Psoas muscle (tissue), 8 donors: ENCODE results near the gene PRSS33. TPM values are rescaled to one million over a fixed set of nuclear protein-coding genes. Genes with fewer than 3 reads are reported as not detected.

Experiments
- ATAC-seq, 4 donors: fragments of 200-7000 bp; cut with Tn5 transposase; one replicate each; pipeline ENCODE4 v1.9.1; 2020; ENCODE audit warnings: moderate library complexity in 3 of 4, mild to moderate bottlenecking in 2 of 4
- DNase-seq, 2 donors: peaks; one replicate each; pipeline ENCODE4 v3.0.0-alpha.2; 2020
- H3K27ac ChIP-seq: fragments of 200-600 bp; one replicate; pipeline ENCODE4 v1.8.0; 2022
- H3K27me3 ChIP-seq, 3 donors: fragments of 200-600 bp in 1 of 3; one replicate each; pipeline versions ENCODE4 v1.6.1 to v1.8.0; 2013 to 2022; ENCODE audit warnings: low read length in 2 of 3, mild to moderate bottlenecking in 2 of 3, moderate library complexity in 1 of 3; ENCODE audit not compliant: insufficient read depth in 3 of 3
- H3K36me3 ChIP-seq, 2 donors: fragments of 200-600 bp in 1 of 2; one replicate each; pipeline versions ENCODE4 v1.6.1 to v1.8.0; 2013 to 2022; ENCODE audit warnings: low read depth in 1 of 2, mild to moderate bottlenecking in 1 of 2, moderate library complexity in 1 of 2; ENCODE audit not compliant: insufficient read depth in 1 of 2
- H3K4me1 ChIP-seq: fragments of 200-600 bp; one replicate; pipeline ENCODE4 v1.8.0; 2022
- H3K4me3 ChIP-seq: fragments of 200-600 bp; one replicate; pipeline ENCODE4 v1.8.0; 2022; ENCODE audit warnings: mild to moderate bottlenecking
- H3K9me3 ChIP-seq: fragments of 200-600 bp; one replicate; pipeline ENCODE4 v1.8.0; 2022
- WGBS, 3 donors: extraction: QIAGEN DNeasy Blood & Tissue Kit; methylation state at CpG; one replicate each; pipeline versions ENCODE4 v1.1.6 to v1.1.7; 2013; 5-methylcytosine and 5-hydroxymethylcytosine counted together
- intact Hi-C, 2 donors: fragments of 100-400 bp; cut with DNase I; formaldehyde crosslinking; loops; one replicate each; pipeline versions ENCODE4 v1.11.0 to v1.14.2; 2022
- polyA plus RNA-seq, 3 donors: library from polyadenylated mRNA; stranded (reverse); fragments of 200-250 nt; gene quantifications; one replicate each; pipeline ENCODE4 v1.2.3, GENCODE V29; 2013
- total RNA-seq, 4 donors: library from RNA; stranded (reverse); fragmentation: NEBNext Ultra II Directional in 2 of 4; extraction: Animal tissue kit (Norgen Biotek cat#: 25700) in 2 of 4; gene quantifications; one replicate each; pipeline versions ENCODE4 v1.2.1 to v1.2.4, GENCODE V29; 2021 to 2023
- TF ChIP-seq, protein P1 (sequence below): fragments of 200-600 bp; IDR thresholded peaks from one replicate; pipeline ENCODE4 v1.8.0; 2022; ENCODE audit warnings: antibody characterized with exemption
- donor health status: healthy with polysubstance abuse.
- donor health status: DM: no; HTN: no; CAD: no; lungs with moderate emphysema.
- donor health status: Bipolar disorder and iron deficiency.
- donor health status: healthy.
- donor health status: DM: yes; HTN: yes; CAD: no.
- donor health status: DM: no; HTN: no; CAD: no.
- donor health status: DM: no; HTN: no; CAD: no.
- donor health status: DM: yes; HTN: yes; CAD: no.

The PRSS33 gene
- total and polyA plus RNA-seq, 7 donors: not detected

GRCh38 chr16:2819939-2820835 is 32.8 kb upstream of the PRSS33 start:
- no peaks in the 10 kb centered on the region for H3K36me3 ChIP-seq
- no peaks in the 10 kb centered on the region for H3K4me1 ChIP-seq
- DNase-seq (no peak), ATAC-seq (no peak)
- H3K27me3 ChIP-seq: peaks cover 0 to 9% (median 2%) of the 10 kb centered on the region in 3 donors
- no peak overlapping the region for H3K27ac ChIP-seq
- WGBS, 3 donors: 63 to 66% (median 65%) methylated on average over 16 to 17 of the region's 17 CpGs
- intact Hi-C loops: no loop called here
- no peak overlapping the region for H3K4me3 ChIP-seq
- H3K9me3 ChIP-seq: no peaks in the 10 kb centered on the region
- TF ChIP-seq, protein P1, sequence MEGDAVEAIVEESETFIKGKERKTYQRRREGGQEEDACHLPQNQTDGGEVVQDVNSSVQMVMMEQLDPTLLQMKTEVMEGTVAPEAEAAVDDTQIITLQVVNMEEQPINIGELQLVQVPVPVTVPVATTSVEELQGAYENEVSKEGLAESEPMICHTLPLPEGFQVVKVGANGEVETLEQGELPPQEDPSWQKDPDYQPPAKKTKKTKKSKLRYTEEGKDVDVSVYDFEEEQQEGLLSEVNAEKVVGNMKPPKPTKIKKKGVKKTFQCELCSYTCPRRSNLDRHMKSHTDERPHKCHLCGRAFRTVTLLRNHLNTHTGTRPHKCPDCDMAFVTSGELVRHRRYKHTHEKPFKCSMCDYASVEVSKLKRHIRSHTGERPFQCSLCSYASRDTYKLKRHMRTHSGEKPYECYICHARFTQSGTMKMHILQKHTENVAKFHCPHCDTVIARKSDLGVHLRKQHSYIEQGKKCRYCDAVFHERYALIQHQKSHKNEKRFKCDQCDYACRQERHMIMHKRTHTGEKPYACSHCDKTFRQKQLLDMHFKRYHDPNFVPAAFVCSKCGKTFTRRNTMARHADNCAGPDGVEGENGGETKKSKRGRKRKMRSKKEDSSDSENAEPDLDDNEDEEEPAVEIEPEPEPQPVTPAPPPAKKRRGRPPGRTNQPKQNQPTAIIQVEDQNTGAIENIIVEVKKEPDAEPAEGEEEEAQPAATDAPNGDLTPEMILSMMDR: no peak

DNA sequence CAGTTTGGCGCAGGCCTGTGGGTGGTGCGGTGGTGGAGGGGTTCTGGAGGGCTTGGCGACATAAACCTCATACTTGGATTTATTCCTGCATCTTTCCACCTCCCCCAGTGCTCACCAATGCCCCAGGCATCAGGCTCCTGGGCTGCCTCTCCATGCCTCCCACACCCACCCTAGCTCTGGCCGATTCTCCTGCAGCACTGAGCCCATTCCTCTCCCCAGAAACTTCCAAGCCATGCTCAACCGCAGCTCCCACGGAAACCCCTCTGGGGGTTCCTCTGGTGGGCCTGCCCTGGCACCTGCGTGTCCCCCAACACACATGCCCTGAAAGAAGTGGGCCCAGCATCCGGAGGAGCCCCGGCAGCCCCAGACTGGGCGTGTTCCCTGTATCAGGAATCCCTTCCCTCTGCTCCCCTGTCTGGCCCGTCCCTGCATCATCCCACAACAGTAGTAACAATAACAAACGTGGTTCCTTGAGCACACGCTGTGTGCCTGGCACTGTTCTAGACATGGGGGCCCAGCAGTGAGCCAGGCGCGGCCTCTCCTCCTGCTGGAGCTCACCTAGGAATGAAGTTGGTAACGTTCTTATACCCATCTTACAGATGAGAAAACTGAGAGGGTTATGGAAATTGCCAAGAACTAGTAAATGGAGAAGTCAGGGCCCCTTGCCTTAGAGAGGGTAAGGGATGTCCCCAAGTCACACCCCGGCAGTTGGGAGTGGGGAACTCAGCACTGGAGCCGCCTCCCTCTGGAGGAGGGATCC is 32.0 kb upstream of the PRSS33 start:
- no peaks in the 10 kb centered on the region for H3K36me3 ChIP-seq
- DNase-seq (no peak), ATAC-seq (no peak)
- TF ChIP-seq, protein P1: no peak
- 81 to 87% (median 81%) methylated on average over 18 of the region's 18 CpGs for WGBS, 3 donors
- H3K4me3 ChIP-seq: no peak overlapping the region
- H3K9me3 ChIP-seq: no peaks in the 10 kb centered on the region
- no peaks in the 10 kb centered on the region for H3K4me1 ChIP-seq
- intact Hi-C loops: no loop called here
- H3K27ac ChIP-seq: no peak overlapping the region
- H3K27me3 ChIP-seq: peaks cover 0 to 12% (median 2%) of the 10 kb centered on the region in 3 donors

DNA sequence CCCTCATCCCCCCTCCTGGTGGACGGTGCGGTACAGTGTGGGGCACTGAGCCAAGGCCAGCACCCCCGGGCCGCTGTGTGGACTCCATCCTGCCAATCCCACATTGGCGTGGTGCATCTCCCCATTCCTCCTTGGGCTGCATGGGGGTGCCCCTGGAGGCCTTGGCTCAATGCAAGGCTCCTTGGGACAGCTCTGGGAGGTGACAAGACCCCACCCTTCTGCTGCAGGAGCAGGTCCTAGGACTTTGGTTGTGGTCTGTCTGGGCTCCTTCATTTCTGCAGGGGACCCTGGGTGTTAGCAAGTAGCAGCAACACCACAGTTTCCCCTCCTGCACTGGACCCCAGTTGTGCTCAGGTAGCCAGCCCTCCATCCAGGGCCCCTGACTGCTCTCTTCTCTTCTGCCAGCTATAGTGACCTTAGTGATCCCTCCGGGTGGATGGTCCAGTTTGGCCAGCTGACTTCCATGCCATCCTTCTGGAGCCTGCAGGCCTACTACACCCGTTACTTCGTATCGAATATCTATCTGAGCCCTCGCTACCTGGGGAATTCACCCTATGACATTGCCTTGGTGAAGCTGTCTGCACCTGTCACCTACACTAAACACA is 31.0 kb upstream of the PRSS33 start:
- WGBS, 3 donors: 69 to 78% (median 75%) methylated on average over 10 of the region's 10 CpGs
- Histone ChIP-seq H3K27me3 (peaks cover 0 to 12% (median 2%) of the 10 kb centered on the region in 3 donors), H3K27ac (no peak overlapping the region), H3K4me3 (no peak overlapping the region), H3K9me3 (no peaks in the 10 kb centered on the region), H3K4me1 (no peaks in the 10 kb centered on the region), H3K36me3 (no peaks in the 10 kb centered on the region)
- intact Hi-C loops: no loop called here
- ATAC-seq (no peak), DNase-seq (no peak)
- TF ChIP-seq, protein P1: no peak

- Histone ChIP-seq H3K27me3 (peaks cover 0 to 12% (median 2%) of the 10 kb centered on the region in 3 donors), H3K4me1 (no peaks in the 10 kb centered on the region), H3K27ac (no peak overlapping the region), H3K9me3 (no peaks in the 10 kb centered on the region), H3K36me3 (no peaks in the 10 kb centered on the region), H3K4me3 (no peak overlapping the region)
- intact Hi-C loops: no loop called here
- no peak for DNase-seq
- no peak for ATAC-seq
- TF ChIP-seq, protein P1: no peak
- 66 to 75% (median 70%) methylated on average over 52 to 68 of the region's 68 CpGs for WGBS, 3 donors
Measured at GRCh38 chr16:2817340-2818271, 30.2 kb upstream of the PRSS33 start.
